GM18526 (cell line): ENCODE measurements around the gene OR1K1.

Source experiments
- POLR2A ChIP-seq: IDR thresholded peaks from 3 replicates; pipeline ENCODE4 v1.6.1; 2011; ENCODE audit not compliant: insufficient read length; ENCODE audit errors: extremely low read depth

Gene OR1K1, protein sequence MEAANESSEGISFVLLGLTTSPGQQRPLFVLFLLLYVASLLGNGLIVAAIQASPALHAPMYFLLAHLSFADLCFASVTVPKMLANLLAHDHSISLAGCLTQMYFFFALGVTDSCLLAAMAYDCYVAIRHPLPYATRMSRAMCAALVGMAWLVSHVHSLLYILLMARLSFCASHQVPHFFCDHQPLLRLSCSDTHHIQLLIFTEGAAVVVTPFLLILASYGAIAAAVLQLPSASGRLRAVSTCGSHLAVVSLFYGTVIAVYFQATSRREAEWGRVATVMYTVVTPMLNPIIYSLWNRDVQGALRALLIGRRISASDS

DNA sequence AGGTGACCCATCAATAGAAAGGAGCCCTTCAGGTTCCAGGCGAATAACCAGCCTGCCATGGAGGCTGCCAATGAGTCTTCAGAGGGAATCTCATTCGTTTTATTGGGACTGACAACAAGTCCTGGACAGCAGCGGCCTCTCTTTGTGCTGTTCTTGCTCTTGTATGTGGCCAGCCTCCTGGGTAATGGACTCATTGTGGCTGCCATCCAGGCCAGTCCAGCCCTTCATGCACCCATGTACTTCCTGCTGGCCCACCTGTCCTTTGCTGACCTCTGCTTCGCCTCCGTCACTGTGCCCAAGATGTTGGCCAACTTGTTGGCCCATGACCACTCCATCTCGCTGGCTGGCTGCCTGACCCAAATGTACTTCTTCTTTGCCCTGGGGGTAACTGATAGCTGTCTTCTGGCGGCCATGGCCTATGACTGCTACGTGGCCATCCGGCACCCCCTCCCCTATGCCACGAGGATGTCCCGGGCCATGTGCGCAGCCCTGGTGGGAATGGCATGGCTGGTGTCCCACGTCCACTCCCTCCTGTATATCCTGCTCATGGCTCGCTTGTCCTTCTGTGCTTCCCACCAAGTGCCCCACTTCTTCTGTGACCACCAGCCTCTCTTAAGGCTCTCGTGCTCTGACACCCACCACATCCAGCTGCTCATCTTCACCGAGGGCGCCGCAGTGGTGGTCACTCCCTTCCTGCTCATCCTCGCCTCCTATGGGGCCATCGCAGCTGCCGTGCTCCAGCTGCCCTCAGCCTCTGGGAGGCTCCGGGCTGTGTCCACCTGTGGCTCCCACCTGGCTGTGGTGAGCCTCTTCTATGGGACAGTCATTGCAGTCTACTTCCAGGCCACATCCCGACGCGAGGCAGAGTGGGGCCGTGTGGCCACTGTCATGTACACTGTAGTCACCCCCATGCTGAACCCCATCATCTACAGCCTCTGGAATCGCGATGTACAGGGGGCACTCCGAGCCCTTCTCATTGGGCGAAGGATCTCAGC is at the start of gene OR1K1:
Gene OR1K1 (plus strand): TSS at position 58 of the 995 bp plus-strand sequence. CDS start 0 bp downstream, at position 58.
- TF ChIP-seq POLR2A = no peak

DNA sequence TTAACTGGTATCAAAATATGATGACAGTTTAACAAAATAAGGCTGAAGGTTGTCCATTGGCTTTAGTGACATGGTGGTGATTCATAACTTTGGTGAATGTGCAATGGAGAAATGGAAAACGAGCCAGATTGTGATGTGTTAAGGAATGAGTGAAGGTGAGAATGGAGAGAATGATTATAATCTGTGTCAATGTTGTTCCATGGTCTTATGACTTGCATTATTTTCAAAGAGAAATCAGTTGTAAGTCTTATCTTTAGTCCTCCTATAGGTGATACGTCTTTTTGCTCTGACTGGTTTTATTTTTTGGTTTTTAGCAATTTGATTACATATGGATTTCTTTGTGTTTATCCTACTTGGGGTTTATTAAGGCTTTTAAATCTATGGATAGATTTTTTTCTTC is 45.1 kb upstream of the OR1K1 start:
- no peak for TF ChIP-seq POLR2A

DNA sequence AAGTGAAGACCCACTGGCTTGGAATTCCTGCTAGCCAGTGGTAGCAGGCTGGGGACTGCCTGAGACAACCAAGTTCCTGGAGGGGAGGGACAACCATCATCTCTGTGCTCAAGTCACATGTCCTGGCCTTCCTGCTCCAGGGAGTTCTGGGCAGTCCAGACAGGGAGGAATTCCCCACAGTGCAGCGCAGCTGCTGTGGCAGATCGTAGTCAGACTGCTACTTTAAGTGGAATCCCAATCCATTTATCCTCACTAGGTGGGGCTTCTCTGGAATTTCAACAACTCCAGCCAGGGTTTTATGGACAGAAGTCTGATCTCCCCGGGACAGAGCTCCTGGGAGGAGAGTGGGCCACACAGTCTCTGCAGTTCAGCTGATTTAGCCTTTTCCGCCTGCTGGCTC is 32.1 kb upstream of the OR1K1 start:
- no peak for TF ChIP-seq POLR2A

DNA sequence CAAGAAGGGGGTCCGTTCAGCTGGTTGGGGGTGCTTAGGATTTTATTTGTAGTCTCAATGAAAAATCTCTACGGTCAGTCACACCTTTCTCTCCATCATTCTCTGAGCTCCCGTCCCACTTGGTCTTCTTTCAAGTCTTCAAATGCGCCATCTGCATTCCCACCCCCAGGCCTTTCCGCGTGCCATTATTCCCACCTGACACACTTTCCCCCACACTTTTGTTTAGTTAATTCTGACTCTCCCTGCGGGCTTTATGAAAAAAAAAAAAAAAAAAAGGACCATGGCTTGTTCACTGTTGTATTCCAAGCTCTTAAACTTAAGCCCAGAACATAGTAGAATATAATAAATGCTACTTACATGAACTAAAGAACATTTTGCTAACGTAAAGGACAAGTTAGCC is 22.9 kb upstream of the OR1K1 start:
- no peak for TF ChIP-seq POLR2A

DNA sequence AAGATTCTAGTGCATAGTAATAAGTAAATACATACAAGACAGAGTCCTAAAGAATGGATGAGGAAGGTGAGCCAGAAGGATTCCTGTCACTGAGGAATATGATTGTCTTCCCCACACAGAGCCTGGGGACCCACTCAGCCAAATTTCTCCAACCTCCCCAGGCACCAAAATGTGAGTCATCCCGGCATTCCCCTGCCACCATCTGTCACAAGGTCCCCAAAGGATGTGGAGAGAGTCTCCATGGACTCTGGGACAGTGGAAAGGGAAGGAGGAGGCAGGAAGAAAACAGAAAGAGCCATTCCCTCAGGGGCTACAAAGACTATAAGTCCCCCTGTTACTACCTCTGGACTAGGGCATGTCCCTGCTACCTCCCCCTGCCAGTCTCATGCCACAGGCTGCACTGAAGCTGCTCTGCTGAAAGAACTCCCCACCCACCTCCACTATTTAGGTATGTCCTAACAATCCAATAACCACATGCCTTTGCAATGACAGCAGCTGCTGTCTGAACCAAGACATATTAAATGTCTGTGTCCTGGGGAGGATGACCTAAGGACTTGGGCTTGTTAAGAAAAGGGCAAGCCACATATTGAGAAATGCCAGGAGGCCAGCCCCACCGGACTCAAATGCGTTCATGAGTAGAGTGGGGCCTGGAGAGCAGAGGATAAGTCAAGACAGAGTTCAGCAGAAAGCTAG is 21.8 kb upstream of the OR1K1 start:
- no peak for TF ChIP-seq POLR2A

DNA sequence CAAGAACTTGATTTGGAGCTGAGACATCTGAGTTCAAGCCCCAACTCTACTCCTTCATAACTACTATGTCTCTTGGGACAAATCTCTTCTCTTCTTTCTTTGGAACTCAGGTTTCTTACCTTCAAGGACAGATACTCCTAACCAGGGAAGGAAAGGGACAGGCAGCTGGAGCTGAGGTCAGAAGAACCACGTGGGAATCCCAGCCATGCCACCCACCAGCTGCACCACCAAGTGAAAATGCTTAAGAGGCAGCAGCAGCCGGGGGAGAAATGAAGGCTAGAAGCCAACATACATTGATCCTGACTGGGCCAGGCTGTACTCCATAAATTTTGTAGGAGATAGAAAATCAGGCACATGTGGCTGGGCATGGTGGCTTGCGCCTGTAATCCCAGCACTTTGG is 20.7 kb upstream of the OR1K1 start:
- TF ChIP-seq POLR2A = no peak

DNA sequence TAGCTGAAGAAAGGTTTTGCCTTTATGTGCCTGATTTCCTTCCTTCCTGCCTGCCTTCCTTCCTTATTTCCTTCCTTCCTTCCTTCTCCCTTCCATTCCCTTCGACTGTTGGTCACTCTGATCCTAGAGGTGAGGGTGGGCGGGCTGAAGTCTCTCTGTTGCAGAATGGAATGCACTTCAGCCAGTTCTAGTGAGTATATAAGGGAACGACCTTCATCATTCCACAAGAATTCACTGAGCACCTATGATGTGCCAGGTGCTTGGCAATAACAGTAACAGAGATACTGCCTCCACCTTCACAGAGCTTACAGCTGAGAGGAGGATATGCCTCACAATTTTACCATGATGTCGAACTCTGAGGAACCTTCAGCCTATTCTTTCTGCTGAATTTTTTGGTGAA is 19.9 kb upstream of the OR1K1 start:
- TF ChIP-seq POLR2A = no peak

DNA sequence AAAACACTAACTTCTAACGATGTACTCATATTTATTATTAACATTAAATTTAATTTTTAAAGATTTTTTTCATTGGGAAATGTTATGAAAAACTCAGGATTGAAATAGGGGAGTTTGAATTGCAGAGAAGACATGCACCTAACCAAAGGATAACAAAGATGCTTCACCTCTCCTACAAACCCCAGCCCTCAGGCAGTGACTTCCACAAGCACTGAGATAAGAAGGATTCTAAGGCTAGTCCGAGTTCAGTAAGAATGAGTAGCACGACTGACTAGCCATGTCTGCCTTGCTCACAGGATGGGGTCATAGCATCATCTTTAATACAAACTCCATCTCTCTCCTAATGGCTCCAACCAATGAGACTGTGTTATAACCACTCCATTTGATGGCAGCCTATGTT is 18.3 kb upstream of the OR1K1 start:
- TF ChIP-seq POLR2A = no peak

DNA sequence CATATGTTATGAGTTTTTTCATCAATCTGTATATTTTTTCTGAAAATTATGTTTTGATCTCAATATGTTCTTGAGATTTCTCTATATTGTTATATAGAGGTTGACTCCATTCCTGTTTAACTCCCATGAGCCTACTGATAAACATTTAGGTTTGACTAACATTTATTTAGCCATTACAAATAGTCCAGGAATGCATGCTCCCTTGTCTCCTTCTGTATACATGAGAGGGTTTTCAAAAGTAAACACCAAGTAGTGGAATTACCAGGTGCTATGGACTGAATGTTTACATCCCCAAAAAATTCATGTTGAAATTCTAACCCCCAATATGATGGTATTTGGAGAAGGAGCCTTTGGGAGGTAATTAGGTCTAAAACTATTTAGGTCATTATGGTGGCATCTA is 14.7 kb upstream of the OR1K1 start:
- TF ChIP-seq POLR2A = no peak

DNA sequence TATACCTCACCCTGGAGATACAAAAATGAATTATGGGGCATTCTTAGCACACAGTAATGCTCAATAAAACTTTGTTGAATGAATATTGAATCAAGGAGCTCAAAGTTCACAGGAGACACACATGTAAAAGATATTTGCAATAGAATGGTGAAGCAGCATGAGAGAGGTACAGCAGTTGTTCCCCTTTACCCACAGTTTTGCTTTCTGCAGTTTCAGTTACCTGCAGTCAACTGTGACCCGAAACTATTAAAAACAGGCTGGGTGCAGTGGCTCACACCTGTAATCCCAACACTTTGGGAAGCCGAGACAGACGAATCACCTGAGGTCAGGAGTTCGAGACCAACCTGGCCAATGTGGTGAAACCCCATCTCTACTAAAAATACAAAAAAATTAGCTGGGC is 13.6 kb upstream of the OR1K1 start:
- no peak for TF ChIP-seq POLR2A

DNA sequence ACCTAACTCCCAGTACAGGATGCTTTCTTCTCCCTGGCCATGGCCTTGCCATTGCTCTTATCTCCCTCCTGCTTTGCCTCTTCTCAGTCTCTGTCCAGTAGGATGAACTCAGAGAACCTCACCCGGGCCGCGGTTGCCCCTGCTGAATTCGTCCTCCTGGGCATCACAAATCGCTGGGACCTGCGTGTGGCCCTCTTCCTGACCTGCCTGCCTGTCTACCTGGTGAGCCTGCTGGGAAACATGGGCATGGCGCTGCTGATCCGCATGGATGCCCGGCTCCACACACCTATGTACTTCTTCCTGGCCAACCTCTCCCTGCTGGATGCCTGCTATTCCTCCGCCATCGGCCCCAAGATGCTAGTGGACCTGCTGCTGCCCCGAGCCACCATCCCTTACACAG is 11.1 kb upstream of the OR1K1 start, which contains the start of gene OR5C1:
Gene OR5C1 (plus strand): TSS at position 103 of the 400 bp plus-strand sequence. CDS start 0 bp downstream, at position 103.
- TF ChIP-seq POLR2A = no peak

DNA sequence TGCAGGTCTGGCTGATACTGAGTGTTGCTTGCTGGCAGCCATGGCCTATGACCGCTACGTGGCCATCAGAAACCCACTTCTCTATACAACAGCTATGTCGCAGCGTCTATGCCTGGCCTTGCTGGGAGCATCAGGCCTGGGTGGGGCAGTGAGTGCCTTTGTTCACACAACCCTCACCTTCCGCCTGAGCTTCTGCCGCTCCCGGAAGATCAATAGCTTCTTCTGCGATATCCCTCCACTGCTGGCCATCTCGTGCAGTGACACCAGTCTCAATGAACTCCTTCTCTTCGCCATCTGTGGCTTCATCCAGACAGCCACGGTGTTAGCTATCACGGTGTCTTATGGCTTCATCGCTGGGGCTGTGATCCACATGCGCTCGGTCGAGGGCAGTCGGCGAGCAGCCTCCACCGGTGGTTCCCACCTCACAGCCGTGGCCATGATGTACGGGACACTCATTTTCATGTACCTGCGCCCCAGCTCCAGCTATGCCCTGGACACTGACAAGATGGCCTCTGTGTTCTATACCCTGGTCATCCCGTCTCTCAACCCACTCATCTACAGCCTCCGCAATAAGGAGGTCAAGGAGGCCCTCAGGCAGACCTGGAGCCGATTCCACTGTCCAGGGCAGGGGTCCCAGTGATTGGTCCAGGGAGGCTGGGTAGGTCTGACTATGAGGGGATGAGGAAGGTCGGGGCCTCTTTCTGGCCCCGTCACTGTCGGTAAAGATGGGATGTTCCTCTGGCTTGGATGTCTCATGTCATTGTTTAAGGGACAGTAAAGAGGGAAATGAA is 10.5 kb upstream of the OR1K1 start:
- no peak for TF ChIP-seq POLR2A

DNA sequence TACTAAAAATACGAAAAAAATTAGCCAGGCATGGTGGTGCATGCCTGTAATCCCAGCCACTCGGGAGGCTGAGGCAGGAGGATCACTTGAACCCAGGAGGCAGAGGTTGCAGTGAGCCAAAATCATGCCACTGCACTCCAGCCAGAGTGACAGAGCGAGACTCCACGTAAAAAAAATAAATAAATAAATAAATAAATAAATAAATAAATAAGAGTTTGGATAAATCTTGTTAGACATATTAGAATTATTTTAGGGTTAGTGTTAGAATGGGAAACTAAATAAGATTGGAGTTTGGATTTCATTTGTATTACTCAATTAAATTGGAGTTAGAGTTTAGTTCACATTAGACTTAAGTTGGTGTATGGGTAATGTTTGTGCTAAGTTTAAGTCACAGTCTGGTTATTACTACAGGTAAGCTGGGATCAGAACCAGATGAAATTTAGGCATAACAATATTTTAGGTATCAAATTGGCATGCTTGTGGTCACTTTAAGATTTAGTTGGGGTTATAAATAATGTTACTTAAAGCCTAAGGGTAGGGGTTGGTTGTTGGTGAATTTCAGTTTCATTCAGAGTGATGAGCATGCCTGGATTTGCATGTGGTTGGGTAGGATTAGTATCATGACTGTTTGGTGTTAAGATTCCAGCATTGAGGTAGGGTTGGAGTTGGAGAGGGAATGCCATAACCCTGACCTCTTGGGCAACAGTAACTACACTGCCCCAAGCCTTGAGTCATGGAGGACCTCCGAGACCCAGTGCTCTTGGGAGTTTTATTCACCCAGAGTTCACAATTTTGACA is 7.9 kb upstream of the OR1K1 start:
- TF ChIP-seq POLR2A = no peak
